ENCODE results near the gene IMMP2L.
A peak's percentile ranks its signal among the peaks of the same experiment; 100 is the strongest.
"Not testable (repeated sequence)": the region's sequence is repeated elsewhere in the genome, so short reads cannot be mapped to it uniquely, and the experiment has no call there.

Gene IMMP2L

DNA sequence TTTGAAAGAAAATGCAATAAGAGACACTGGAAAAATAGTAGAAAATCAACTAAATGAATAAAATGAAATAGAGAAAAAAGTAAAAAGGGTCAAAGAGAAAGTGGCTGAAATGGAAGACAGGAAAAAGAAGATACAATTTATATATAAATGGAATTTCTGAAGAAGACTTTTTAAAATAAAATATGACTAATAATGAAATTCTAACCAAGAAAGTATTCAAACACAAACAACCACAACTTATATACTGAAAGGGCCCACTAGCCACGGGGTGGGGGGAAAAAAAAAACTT is 232.1 kb downstream of the IMMP2L start:
- DNase-seq (ENCODE audit: low spot score): no peak

DNA sequence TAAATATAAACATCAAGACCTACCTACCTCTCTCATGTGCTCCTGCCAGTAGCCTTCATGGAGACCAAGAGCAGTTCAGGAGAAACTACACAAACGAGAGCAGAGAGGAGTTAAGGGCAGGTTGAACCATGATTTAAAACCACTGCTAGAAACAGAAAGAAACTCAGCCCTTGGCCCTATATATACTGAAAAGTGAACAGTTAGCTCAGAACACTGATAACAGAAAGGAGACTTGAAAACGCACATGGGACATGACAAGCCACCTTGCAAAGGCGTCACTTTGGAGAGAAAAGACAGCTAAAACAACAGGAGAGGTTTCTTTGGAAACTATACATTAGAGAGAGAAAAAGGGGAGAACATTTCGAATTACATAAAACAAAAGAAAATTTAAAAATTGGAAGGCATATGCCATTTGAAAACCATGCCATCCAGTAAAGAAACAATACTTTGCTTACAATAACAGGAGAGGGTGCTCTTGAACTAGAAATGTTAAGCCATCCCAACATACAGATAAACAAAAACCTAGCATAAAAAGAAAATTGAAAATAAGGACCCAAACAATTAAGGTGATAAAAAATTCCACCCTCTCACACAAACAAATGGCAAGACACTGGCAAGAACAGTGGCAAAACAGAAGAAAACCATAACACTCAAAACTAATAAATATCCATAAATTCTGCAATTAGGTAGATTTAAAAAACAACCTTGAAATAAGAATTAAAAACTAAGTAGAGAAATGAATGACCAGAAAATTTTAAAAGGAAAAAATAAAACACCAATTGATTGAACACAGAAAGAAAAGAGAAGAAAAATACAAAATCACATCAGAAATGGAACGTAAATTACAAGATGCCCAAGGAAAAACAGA is 232.7 kb downstream of the IMMP2L start:
- DNase-seq (ENCODE audit: low spot score): no peak

DNA sequence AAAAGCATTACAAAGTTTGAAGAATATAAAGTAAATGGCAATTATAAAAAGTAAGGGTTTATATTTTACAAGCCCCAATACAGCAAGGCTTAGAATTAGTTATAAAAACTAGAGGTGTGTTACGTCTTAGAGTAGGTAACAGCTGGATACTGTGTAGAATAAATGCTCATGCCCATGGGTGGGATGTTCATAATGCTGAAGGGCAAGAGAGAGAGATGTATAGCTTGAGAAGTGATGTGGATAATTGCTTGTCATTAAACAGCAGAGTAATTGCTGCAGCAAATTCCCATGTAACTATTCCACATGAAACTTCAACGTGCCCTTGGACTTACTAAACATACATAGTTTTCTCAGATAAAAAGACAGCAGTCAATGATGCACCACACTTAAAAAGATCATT is 233.8 kb downstream of the IMMP2L start:
- no peak for DNase-seq (ENCODE audit: low spot score)

DNA sequence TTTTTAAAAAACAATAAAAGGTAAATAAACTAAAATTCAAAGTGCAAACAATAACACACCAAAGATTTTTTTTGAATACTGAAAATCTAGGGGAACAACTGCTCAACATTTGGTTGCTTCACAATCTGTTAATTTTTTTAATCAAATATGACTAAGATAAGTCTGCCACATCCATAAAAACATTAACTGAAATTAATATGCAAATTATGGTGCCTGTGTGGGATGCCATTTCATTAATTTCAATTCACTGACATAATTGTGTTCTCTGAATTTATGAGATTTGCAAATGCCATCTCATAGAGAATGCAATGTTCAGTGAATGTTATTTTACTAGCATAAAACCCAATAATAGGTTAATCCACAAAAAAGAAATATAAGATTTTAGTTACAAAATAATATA is 237.5 kb downstream of the IMMP2L start:
- DNase-seq (ENCODE audit: low spot score): no peak

DNA sequence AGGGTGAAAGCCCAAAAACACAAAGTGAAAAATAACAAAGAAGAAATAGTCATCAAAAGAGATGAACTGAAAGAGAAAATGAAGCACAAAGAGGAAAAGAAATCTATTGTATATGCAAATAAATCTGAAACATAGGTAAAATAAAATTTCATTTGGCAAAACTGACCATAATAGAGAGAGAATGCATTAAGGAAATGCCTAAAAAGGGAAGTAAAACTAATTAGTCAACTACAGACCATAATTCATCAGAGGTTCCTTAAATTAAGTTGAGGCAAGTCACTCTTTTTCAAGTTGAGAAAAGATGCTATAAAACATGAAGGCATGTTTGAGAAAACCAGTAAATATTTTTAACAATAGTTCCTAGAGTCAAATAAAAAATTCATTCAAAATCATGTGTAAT is 238.1 kb downstream of the IMMP2L start:
- DNase-seq (ENCODE audit: low spot score): no peak

DNA sequence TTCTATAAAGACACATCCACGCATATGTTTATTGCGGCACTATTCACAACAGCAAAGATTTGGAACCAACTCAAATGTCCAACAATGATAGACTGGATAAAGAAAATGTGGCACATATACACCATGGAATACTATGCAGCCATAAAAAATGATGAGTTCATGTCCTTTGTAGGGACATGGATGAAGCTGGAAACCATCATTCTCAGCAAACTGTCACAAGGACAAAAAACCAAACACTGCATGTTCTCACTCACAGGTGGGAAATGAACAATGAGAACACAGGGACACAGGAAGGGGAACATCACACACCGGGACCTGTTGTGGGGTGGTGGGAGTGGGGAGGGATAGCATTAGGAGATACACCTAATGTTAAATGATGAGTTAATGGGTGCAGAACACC is 238.6 kb downstream of the IMMP2L start:
- not testable (repeated sequence) for DNase-seq (ENCODE audit: low spot score)

DNA sequence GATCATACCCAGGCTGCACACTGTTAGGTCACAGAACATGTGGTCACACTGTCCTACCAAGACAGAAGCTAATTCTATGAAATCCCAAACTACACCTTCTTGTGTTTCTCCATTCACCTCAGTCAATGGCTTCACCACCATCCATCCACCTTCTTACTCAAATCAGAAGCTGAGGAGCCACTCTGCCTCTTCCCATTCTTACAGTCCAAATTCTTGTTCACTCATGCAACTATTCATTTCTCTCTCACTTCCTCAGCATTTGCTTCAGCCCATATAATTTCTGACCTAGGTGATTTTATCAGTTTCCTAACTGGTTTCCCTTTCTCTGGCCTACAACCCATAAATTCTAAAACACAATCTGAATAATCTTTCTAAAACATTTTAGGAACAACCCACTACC is 242.2 kb downstream of the IMMP2L start:
- DNase-seq (ENCODE audit: low spot score): no peak

DNA sequence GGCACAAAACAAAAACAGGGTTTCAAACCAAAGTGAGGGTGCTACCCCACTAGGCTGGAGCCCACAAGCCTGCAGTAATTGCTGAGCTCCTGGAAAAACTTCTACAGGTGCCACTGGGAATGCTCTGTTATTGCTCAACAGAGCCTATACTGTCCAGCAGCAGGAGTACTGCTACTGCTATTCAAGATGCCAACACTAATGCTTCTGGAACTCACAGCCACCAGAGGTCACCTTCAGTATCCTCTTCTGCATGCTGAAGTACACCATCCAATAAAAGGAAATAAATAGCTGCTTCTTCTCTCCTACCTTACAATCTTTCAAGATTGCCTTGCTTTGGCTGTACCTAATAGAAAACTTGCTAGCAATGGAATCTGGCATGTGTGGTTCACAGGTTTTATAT is 249.3 kb downstream of the IMMP2L start:
- no peak for DNase-seq (ENCODE audit: low spot score)

DNA sequence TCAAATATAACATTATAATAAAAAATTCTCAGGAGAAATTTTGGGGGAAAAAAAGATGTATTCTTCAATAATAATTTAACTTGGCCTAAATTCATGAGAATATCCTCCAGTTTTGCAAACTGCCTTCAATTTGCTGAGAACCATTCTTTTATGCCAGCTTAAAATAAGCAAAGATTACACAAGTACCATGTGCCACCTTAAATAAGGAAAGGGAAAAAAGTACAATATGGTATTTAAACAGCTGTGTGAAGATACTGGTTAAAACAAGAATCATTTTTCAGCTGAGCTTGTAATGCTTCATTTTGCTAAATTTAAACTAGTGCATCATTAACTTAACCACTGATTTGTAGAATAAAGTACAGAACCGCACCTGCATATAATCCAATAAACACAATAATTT is 253.6 kb downstream of the IMMP2L start:
- no peak for DNase-seq (ENCODE audit: low spot score)

DNA sequence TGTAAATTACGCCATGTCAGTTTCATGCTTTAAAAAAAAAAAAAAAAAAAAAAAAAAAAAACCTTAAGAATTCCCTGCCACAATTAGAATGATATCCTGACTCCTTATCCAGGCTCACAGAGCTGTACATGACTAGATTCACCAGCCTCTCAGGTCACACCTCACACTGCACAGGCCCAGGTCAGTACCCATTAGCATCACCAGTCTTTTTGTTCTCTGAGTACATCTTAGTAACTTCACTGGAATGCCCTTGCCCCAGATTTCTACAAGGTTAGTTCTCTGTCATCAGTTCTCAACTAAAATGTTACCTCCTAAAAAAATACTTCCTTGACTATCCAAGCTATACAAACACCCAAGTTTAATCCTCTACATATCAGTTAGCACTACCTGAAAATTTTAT is 260.4 kb downstream of the IMMP2L start:
- no peak for DNase-seq (ENCODE audit: low spot score)

DNA sequence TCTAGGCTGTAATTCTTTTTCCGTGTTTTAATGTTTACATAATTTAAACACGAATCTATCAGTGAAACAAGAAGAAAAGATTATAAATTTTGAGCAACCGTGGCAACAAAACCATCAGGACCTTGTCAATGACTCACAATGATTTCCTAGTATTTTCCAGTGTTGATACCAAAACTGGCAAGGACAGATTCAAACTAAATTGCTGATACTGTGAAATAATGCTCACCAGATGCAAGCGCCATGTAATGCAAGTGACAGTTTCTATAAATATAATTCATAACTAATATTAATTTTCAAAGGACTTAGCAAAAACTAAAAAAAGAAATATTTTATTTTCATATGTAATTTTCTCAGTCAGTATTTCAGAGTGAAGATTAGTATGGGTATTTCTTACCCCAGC is 267.8 kb downstream of the IMMP2L start:
- DNase-seq (ENCODE audit: low spot score): no peak

DNA sequence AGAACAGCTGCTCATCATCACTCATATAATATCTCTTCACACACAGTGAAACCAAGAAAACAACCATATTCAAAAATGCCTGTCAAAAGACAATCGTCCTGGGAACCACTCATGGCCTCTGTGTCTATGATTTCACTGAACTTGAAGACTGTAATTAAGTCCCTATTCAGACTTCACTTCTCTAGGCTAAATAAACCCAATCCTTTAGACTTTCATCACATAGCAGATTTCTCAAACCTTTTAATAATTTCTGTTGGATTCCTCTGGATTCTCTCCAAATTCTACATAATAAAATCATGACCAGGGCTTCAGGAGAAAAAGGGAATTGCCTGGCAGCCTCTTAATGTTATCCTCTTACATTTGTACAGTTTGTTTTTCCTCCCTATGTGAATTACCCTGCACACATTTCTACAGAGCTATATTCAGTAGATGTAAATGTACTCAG is 270.2 kb downstream of the IMMP2L start:
- no peak for DNase-seq (ENCODE audit: low spot score)

DNA sequence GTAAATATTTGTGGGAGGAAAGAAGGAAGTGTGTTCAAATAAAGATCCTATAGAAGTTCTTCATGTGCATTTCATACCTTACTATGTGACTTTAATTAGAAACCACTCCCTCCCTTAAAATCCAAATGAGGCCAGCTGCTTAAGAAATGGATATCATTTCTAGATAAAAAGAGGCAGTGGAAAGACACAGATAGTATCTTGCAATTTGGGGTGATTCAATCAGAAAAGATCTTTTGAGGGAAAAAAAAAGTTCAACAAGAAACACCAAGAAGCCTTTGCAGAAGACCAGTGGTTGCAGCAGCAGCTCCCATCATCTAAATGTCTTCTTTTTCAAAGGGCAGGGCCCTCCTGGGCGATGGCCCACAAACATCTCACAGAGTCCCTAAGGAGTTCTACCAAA is 271.3 kb downstream of the IMMP2L start:
- no peak for DNase-seq (ENCODE audit: low spot score)

DNA sequence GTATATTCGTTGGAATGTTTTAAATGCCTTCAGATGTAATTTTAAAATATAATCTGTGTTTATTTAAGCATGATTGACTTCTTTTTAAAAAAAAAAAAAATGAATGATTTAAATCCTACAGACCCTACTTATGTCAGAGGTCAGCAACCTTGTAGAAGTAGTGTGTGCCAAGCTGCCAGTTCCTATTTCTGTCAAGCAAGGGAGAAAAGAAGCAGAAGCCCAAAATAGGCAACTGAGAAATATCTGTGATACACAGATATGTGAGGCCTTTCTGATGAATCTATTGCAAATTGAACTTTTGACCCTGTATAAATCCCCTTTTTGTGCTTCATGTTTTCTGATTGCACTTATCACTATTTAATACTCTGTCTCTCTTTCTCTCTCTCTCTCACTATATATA is 271.9 kb downstream of the IMMP2L start:
- DNase-seq (ENCODE audit: low spot score): no peak

DNA sequence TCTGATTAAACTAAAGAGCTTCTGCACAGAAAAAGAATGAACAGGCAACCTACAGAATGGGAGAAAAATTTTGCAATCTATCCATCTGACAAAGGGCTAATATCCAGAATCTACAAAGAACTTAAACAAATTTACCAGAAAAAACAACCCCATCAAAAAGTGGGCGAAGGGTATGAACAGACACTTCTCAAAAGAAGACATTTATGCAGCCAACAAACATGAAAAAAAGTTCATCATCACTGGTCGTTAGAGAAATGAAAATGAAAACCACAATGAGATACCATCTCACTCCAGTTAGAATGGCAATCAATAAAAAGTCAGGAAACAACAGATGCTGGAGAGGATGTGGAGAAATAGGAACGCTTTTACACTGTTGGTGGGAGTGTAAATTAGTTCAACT is 273.9 kb downstream of the IMMP2L start:
- DNase-seq (ENCODE audit: low spot score): not testable (repeated sequence)

DNA sequence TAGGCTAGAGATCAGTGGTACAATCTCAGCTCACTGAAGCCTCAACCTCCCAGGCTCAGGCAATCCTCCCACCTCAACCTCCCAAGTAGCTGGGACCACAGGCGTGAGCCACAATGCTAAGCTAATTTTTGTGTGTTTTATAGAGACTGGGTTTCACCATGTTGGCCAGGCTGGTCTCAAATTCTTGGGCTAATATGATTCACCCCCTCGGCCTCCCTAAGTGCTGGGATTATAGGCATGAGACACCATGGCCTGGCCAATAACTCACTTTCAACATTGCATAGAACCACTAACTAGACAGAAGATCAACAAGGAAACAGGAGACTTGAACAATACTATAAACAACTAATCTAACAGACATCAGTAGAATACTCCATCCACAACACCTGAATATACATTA is 279.7 kb downstream of the IMMP2L start:
- no peak for DNase-seq (ENCODE audit: low spot score)

DNA sequence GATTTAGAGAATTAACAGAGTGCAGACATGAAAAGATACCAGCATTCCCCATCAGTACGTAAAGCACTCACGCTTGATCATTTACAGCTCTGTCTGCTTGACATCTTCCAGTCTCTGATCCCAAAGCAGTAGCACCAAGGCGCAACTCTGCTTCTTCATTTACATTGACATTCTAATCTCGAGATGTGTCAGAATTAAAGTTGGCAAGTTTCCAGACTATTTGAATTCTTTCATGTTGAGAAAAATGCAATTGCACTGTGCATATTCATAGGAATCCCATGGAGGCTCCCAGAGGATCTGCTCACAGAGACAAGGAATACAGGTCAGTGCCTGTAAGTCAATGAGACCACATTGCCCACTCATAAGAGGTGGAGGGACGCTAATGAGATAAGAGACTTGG is 287.4 kb downstream of the IMMP2L start:
- peak; percentile 25 for DNase-seq (ENCODE audit: low spot score)

DNA sequence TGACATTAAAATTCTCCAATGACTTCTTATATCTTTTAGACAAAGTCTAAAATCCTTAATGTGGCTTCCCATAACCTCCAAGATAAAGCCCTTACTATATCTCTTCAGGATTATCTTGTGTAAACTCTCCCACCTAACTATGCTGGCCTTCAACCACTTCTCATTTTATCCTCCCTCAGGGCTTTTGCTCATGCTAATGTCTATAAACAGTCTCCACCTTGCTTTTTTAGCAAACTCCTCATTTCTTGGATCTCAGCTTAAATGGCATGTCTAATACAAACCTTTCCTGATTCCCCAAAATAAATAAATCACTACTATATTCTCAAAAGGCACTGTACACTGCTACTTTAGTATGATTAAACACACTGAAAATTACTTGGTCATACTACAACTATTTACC is 290.2 kb downstream of the IMMP2L start:
- DNase-seq (ENCODE audit: low spot score): no peak

DNA sequence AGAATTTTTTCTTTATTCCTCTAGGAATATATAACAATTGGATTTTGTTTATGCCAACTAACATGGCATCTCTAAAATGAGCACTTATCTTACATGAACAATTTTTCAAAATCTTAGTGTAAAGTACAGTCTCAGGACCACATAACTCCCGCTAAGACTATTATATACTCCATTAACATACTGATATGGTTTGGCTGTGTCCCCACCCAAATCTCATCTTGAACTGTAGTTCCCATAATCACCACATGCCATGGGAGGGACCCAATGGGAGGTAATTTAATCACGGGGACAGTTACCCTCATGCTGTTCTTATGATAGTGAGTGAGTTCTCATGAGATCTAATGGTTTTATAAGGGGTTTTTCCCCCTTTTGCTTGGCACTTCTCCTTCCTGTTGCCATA is 291.5 kb downstream of the IMMP2L start:
- DNase-seq (ENCODE audit: low spot score): not testable (repeated sequence)

DNA sequence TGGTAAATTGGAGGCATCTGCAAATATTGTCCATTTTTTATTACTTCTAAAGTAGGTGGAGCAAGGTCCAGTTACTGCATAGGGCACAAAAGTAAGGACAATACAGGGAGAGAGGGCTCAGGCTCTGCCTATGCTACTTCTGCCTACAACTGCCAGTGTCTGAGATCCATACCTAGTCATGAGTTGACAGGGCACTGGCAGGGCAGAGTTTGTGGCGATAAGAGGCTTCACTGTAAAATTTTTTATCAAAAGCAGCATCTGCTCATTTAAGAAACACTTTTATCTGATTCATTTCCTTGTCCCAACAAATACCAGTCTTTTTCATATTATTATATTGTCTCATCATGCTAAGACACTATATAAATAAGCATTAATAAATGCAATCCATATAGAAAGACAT is 293.4 kb downstream of the IMMP2L start:
- no peak for DNase-seq (ENCODE audit: low spot score)

DNA sequence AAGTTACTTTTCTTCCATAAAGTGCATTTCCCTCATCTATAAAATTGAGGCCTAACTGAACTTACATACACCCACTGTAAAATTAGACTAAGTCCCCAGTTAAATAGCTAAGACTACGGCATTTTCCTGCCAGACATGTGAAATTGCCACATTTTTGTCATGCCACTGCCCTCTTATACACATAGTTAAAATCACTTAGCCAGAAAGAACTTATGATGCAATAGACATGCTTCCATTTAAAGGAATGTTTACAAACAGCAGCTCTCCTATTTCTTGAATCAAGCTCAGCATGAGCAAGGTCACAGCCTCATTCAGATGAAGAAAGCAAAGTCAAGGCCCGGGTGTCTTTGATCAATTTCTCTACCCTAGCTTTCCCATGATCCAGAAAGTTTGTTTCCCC is 295.7 kb downstream of the IMMP2L start:
- no peak for DNase-seq (ENCODE audit: low spot score)

DNA sequence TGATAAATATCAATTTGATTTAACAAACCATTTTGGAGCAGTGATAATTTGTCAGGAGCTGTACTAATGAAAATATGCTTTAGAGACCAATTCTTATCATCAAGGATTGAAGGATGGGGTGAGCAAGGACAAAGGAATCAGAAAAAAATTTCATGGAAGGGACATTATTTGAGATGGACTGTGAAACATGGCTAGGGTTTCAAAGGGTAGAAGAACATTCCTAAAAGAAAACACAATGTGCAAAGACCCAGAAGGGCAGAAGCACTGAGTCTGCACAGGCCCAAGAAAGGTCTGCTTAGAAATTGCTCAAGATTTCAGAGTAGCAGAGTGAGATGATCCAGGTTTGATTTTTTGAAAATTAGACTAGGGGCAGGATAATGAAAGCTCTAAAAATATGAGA is 296.9 kb downstream of the IMMP2L start:
- no peak for DNase-seq (ENCODE audit: low spot score)

DNA sequence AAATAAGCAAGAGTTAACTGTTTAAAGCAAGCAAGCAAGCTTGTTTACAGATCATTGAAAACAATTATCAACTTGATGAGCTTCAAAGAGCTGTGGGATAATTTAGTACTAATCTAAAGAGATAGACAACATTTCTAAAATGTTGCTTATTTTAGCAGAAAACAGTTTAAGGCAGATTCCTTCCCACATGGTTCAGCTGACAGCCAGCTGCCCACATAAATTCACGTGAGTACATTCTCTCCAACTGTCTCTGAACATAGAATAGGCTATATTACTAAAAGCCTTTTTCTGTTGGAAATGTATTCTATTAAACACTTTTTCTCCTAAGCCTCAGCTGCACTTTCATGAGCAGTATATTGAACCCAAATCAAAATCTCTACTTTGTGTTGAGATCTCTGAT is 297.3 kb downstream of the IMMP2L start:
- no peak for DNase-seq (ENCODE audit: low spot score)

DNA sequence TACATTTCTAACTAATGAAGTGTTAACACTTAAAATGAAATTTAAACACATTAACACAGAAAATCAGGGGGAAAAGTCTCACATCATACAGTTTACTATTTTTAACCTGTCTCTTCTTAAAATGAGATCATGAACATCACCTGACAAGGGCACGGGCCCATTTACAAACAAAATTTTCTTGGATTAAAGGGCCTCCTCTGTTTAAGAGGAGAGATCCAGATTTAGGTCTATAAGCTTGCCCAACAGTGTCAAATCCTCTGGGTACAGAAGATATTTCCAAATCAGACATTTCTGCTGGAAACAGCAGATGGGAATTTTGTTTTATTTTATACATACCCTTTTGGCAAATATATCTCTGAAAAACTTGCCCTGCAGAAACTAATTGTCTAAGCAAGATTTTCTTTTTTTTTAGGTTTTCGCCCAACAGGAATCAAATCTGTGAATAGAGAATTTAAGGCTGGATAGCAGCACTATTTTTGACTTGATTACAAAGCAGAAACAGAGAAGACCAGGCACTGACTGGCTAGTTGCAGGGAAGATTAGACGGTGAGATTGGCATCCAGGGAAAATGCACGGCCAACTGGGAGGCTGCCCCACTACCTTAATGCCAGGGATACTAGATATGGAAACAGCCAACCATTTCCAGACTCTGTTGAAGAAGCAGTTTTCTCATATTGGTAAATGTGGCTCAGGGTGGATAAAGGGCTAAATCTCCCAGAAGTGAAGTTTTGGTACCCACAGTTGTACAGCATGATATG is 298.0 kb downstream of the IMMP2L start:
- DNase-seq (ENCODE audit: low spot score): no peak

All from COLO829 (cell line).